ENCODE measurements around the gene KIAA1671.
A peak's percentile ranks its signal among the peaks of the same experiment; 100 is the strongest.

The KIAA1671 gene

GRCh38 chr22:25096638-25097405 lies 144.3 kb downstream of the KIAA1671 start:
- DNase-seq, result no peak

- no peak for DNase-seq
Measured at GRCh38 chr22:25098445-25099081, 146.0 kb downstream of the KIAA1671 start.

GRCh38 chr22:25099202-25099601 lies 146.7 kb downstream of the KIAA1671 start:
- DNase-seq, result no peak

GRCh38 chr22:25100402-25100801 lies 147.9 kb downstream of the KIAA1671 start:
- no peak for DNase-seq

GRCh38 chr22:25100948-25101347 lies 148.4 kb downstream of the KIAA1671 start:
- DNase-seq, result no peak

- DNase-seq, result no peak
Measured at GRCh38 chr22:25101501-25101900, 149.0 kb downstream of the KIAA1671 start.

GRCh38 chr22:25101986-25102385 lies 149.5 kb downstream of the KIAA1671 start:
- DNase-seq, result no peak

- no peak for DNase-seq
Measured at GRCh38 chr22:25102722-25103121, 150.2 kb downstream of the KIAA1671 start.

GRCh38 chr22:25104367-25104766 lies 151.9 kb downstream of the KIAA1671 start:
- DNase-seq, result no peak

GRCh38 chr22:25105817-25106650 lies 153.5 kb downstream of the KIAA1671 start:
- no peak for DNase-seq

- DNase-seq, result no peak
Measured at GRCh38 chr22:25109878-25110595, 157.5 kb downstream of the KIAA1671 start.

GRCh38 chr22:25110596-25110845 lies 158.0 kb downstream of the KIAA1671 start:
- no peak for DNase-seq

- DNase-seq, result peak; percentile 21 to 69 (median 52)
Measured at GRCh38 chr22:25110846-25111578, 158.5 kb downstream of the KIAA1671 start.

GRCh38 chr22:25111579-25112517 lies 159.3 kb downstream of the KIAA1671 start:
- DNase-seq, result peak in 1 of 6 experiments; percentile 18

GRCh38 chr22:25112538-25113253 lies 160.2 kb downstream of the KIAA1671 start:
- DNase-seq, result peak in 1 of 6 experiments; percentile 4

- peak in 1 of 6 experiments; percentile 4 for DNase-seq
Measured at GRCh38 chr22:25113316-25113721, 160.8 kb downstream of the KIAA1671 start.

GRCh38 chr22:25114369-25115362 lies 162.2 kb downstream of the KIAA1671 start:
- no peak for DNase-seq

GRCh38 chr22:25119609-25120008 lies 167.1 kb downstream of the KIAA1671 start:
- DNase-seq, result no peak

- no peak for DNase-seq
Measured at GRCh38 chr22:25120093-25120561, 167.6 kb downstream of the KIAA1671 start.
